Small intestine (tissue), 7 donors: ENCODE results near the gene PDGFA. TPM values are rescaled to one million over a fixed set of nuclear protein-coding genes. Genes with fewer than 3 reads are reported as not detected.

ENCODE experiments used
- DNase-seq, 2 donors: peaks; one replicate each; pipeline versions ENCODE4 v3.0.0 to v3.0.0-alpha.2; 2013
- FAIRE-seq: peaks from 2 replicates; lab custom pipeline; 2012; peaks lifted over from hg19 to GRCh38; lab: Jason Lieb, UNC
- H3K27ac ChIP-seq, 3 donors: one replicate each; pipeline ENCODE4 v1.5.1; 2013; ENCODE audit warnings: low read length in 2 of 3, mild to moderate bottlenecking in 2 of 3, control low read depth in 1 of 3, inconsistent platforms in 1 of 3, low read depth in 1 of 3, moderate library complexity in 1 of 3
- H3K27me3 ChIP-seq, 3 donors: one replicate each; pipeline ENCODE4 v1.6.1; 2013; ENCODE audit warnings: low read length in 3 of 3, inconsistent platforms in 1 of 3; ENCODE audit not compliant: control insufficient read depth in 3 of 3, insufficient read depth in 3 of 3
- H3K36me3 ChIP-seq, 3 donors: one replicate each; pipeline ENCODE4 v1.6.1; 2013; ENCODE audit warnings: low read length in 3 of 3, inconsistent platforms in 1 of 3, low read depth in 1 of 3, mild to moderate bottlenecking in 1 of 3, moderate library complexity in 1 of 3; ENCODE audit not compliant: control insufficient read depth in 3 of 3, insufficient read depth in 2 of 3
- H3K4me1 ChIP-seq, 3 donors: one replicate each; pipeline ENCODE4 v1.6.1; 2013; ENCODE audit warnings: low read length in 2 of 3, inconsistent platforms in 1 of 3, low read depth in 1 of 3, mild to moderate bottlenecking in 1 of 3, moderate library complexity in 1 of 3; ENCODE audit not compliant: control insufficient read depth in 3 of 3, insufficient read depth in 2 of 3
- H3K4me3 ChIP-seq, 3 donors: one replicate each; pipeline ENCODE4 v1.5.1; 2013; ENCODE audit warnings: low read length in 3 of 3, control low read depth in 1 of 3, inconsistent platforms in 1 of 3, low read depth in 1 of 3, mild to moderate bottlenecking in 1 of 3, moderate library complexity in 1 of 3
- H3K9me3 ChIP-seq, 2 donors: one replicate each; pipeline ENCODE4 v1.6.1; 2013; ENCODE audit warnings: low read depth in 1 of 2, low read length in 1 of 2; ENCODE audit not compliant: control insufficient read depth in 2 of 2, insufficient read depth in 1 of 2
- WGBS, 3 donors: extraction: QIAGEN DNeasy Blood & Tissue Kit; methylation state at CpG; one replicate each; pipeline ENCODE4 v1.1.7; 2013; 5-methylcytosine and 5-hydroxymethylcytosine counted together
- polyA plus RNA-seq, 4 donors: library from polyadenylated mRNA; stranded (reverse) in 3 of 4; unstranded in 1 of 4; fragments of 200-250 nt in 3 of 4; fragments of 120-200 nt in 1 of 4; gene quantifications; one replicate each; pipeline versions ENCODE4 v1.2.1 to v1.2.3, GENCODE V29; 2013
- donor health status: healthy with polysubstance abuse.
- donor health status: control.
- donor health status: control.
- donor health status: Bipolar disorder and iron deficiency.
- donor health status: healthy.

PDGFA gene
- polyA plus RNA-seq, 4 donors, result 17.4 to 107 (median 32.4) TPM

GRCh38 chr7:459584-460373 lies 59.9 kb downstream of the PDGFA start:
- FAIRE-seq (no peak), DNase-seq (no peak)
- no peak overlapping the region for H3K27ac ChIP-seq
- no peaks in the 10 kb centered on the region for H3K9me3 ChIP-seq
- H3K4me3 ChIP-seq, result no peak overlapping the region
- peaks cover 0 to 28% (median 0%) of the 10 kb centered on the region in 3 donors for H3K4me1 ChIP-seq
- H3K36me3 ChIP-seq, result no peaks in the 10 kb centered on the region
- no peaks in the 10 kb centered on the region for H3K27me3 ChIP-seq
- 89 to 90% (median 89%) methylated on average over 6 of the region's 6 CpGs for WGBS, 3 donors

- no peaks in the 10 kb centered on the region for H3K9me3 ChIP-seq
- H3K36me3 ChIP-seq, result no peaks in the 10 kb centered on the region
- FAIRE-seq (no peak), DNase-seq (no peak)
- H3K4me3 ChIP-seq, result no peak overlapping the region
- no peaks in the 10 kb centered on the region for H3K27me3 ChIP-seq
- 72 to 93% (median 88%) methylated on average over 8 to 9 of the region's 9 CpGs for WGBS, 3 donors
- H3K27ac ChIP-seq, result no peak overlapping the region
- peaks cover 0 to 20% (median 0%) of the 10 kb centered on the region in 3 donors for H3K4me1 ChIP-seq
Measured at GRCh38 chr7:458511-459245, 61.0 kb downstream of the PDGFA start.

GRCh38 chr7:457814-458510 lies 61.7 kb downstream of the PDGFA start:
- Histone ChIP-seq H3K4me3 (no peak overlapping the region), H3K4me1 (peaks cover 0 to 23% (median 0%) of the 10 kb centered on the region in 3 donors), H3K27me3 (no peaks in the 10 kb centered on the region), H3K27ac (no peak overlapping the region), H3K36me3 (no peaks in the 10 kb centered on the region), H3K9me3 (no peaks in the 10 kb centered on the region)
- DNase-seq (no peak), FAIRE-seq (no peak)
- 73 to 86% (median 76%) methylated on average over 25 to 30 of the region's 30 CpGs for WGBS, 3 donors

- DNase-seq (peak in 1 of 2 donors; percentile 87), FAIRE-seq (no peak)
- Histone ChIP-seq H3K27me3 (peaks cover 0 to 9% (median 0%) of the 10 kb centered on the region in 3 donors), H3K27ac (no peak overlapping the region), H3K4me1 (peaks cover 0 to 32% (median 0%) of the 10 kb centered on the region in 3 donors), H3K9me3 (no peaks in the 10 kb centered on the region), H3K4me3 (no peak overlapping the region), H3K36me3 (no peaks in the 10 kb centered on the region)
- WGBS, 3 donors, result 22 to 49% (median 39%) methylated on average over 38 to 42 of the region's 42 CpGs
Measured at GRCh38 chr7:455110-455928, 64.3 kb downstream of the PDGFA start.

- FAIRE-seq (no peak), DNase-seq (no peak)
- Histone ChIP-seq H3K4me1 (peaks cover 0 to 29% (median 0%) of the 10 kb centered on the region in 3 donors), H3K27me3 (peaks cover 0 to 9% (median 0%) of the 10 kb centered on the region in 3 donors), H3K4me3 (no peak overlapping the region), H3K27ac (no peak overlapping the region), H3K9me3 (no peaks in the 10 kb centered on the region), H3K36me3 (no peaks in the 10 kb centered on the region)
- 89 to 93% (median 90%) methylated on average over 56 of the region's 56 CpGs for WGBS, 3 donors
Measured at GRCh38 chr7:454356-455109, 65.1 kb downstream of the PDGFA start.

GRCh38 chr7:453597-454306 lies 65.9 kb downstream of the PDGFA start:
- Histone ChIP-seq H3K36me3 (no peaks in the 10 kb centered on the region), H3K4me1 (peaks cover 0 to 29% (median 0%) of the 10 kb centered on the region in 3 donors), H3K27me3 (peaks cover 0 to 9% (median 0%) of the 10 kb centered on the region in 3 donors), H3K4me3 (no peak overlapping the region), H3K27ac (no peak overlapping the region), H3K9me3 (no peaks in the 10 kb centered on the region)
- DNase-seq (no peak), FAIRE-seq (no peak)
- 81 to 88% (median 82%) methylated on average over 25 to 27 of the region's 27 CpGs for WGBS, 3 donors
